Natural killer cell (primary cell): ENCODE data around the gene TNS3. TPM values are rescaled to one million over a fixed set of nuclear protein-coding genes. Genes with fewer than 3 reads are reported as not detected.

Experiments
- ATAC-seq, 3 donors: fragments of 150-1000 bp in 2 of 3; fragments of 200-7000 bp in 1 of 3; cut with Tn5 transposase; 1 replicate in 1 of 3; 2 replicates in 2 of 3; pipeline ENCODE4 v1.10.0; 2021; ENCODE audit warnings: mild to moderate bottlenecking in 2 of 3, moderate library complexity in 2 of 3
- DNase-seq, 2 donors: peaks; one replicate each; pipeline versions ENCODE4 v3.0.0 to v3.0.0-alpha.2; 2013 to 2021; ENCODE audit warnings: mixed read lengths in 1 of 2
- H3K27ac ChIP-seq: one replicate; pipeline ENCODE4 v1.5.1; 2013; ENCODE audit warnings: mild to moderate bottlenecking, low read length
- H3K27me3 ChIP-seq: one replicate; pipeline ENCODE4 v1.6.1; 2013; ENCODE audit warnings: low read length; ENCODE audit not compliant: control insufficient read depth, insufficient read depth
- H3K36me3 ChIP-seq: one replicate; pipeline ENCODE4 v1.6.1; 2013; ENCODE audit warnings: low read length; ENCODE audit not compliant: control insufficient read depth, insufficient read depth
- H3K4me1 ChIP-seq: one replicate; pipeline ENCODE4 v1.6.1; 2013; ENCODE audit warnings: low read length; ENCODE audit not compliant: control insufficient read depth, insufficient read depth
- H3K4me3 ChIP-seq: one replicate; pipeline ENCODE4 v1.5.1; 2013; ENCODE audit warnings: low read length
- H3K9me3 ChIP-seq: one replicate; pipeline ENCODE4 v1.6.1; 2013; ENCODE audit warnings: low read length; ENCODE audit not compliant: control insufficient read depth, insufficient read depth
- H3K27ac Mint-ChIP-seq, 2 donors: one replicate each; pipeline ENCODE4 v1.8.0; 2022; ENCODE audit warnings: mild to moderate bottlenecking in 2 of 2, mixed read lengths in 2 of 2, moderate library complexity in 1 of 2
- H3K27me3 Mint-ChIP-seq, 2 donors: one replicate each; pipeline ENCODE4 v1.8.0; 2022; ENCODE audit warnings: low read depth in 2 of 2, mixed read lengths in 2 of 2
- H3K36me3 Mint-ChIP-seq: one replicate; pipeline ENCODE4 v1.8.0; 2022; ENCODE audit warnings: mixed read lengths
- H3K4me1 Mint-ChIP-seq, 2 donors: one replicate each; pipeline ENCODE4 v1.8.0; 2022; ENCODE audit warnings: mixed read lengths in 2 of 2
- H3K4me3 Mint-ChIP-seq: one replicate; pipeline ENCODE4 v1.8.0; 2022; ENCODE audit warnings: mild to moderate bottlenecking, moderate library complexity, mixed read lengths
- H3K9me3 Mint-ChIP-seq, 2 donors: one replicate each; pipeline ENCODE4 v1.8.0; 2022; ENCODE audit warnings: mixed read lengths in 2 of 2
- CTCF ChIP-seq: fragments of 200-600 bp; IDR thresholded peaks from one replicate; pipeline ENCODE4 v1.8.0; 2022; ENCODE audit warnings: antibody characterized with exemption
- WGBS: methylation state at CpG from one replicate; pipeline ENCODE4 v1.1.7; 2013; ENCODE audit warnings: missing lambda C conversion rate; ENCODE audit not compliant: insufficient coverage; 5-methylcytosine and 5-hydroxymethylcytosine counted together
- intact Hi-C: fragments of 100-400 bp; cut with micrococcal nuclease; formaldehyde crosslinking; loops from one replicate; pipeline ENCODE4 v1.14.2; 2022
- total RNA-seq, 4 donors: library from RNA; stranded (reverse); fragments of 120-200 nt in 1 of 4; gene quantifications; one replicate each; pipeline versions ENCODE4 v1.2.3 to v1.2.4, GENCODE V29; 2013 to 2022

The TNS3 gene
- total RNA-seq, 3 donors from 2014 or later (not counting 1 experiment from before 2014, with no cell fraction given), result 1.6 to 3.5 (median 2.9) TPM

- no peak for TF ChIP-seq CTCF
- Mint-ChIP-seq H3K4me1 (no peaks in the 10 kb centered on the region), H3K4me3 (no peak overlapping the region), H3K9me3 (no peaks in the 10 kb centered on the region), H3K27ac (no peak overlapping the region), H3K27me3 (peaks cover 6 to 7% of the 10 kb centered on the region in 2 donors), H3K36me3 (no peaks in the 10 kb centered on the region)
- DNase-seq, result no peak
- H3K27me3 ChIP-seq, result no peaks in the 10 kb centered on the region
- no peak overlapping the region for H3K4me3 ChIP-seq
- ATAC-seq, result no peak
- H3K4me1 ChIP-seq, result no peaks in the 10 kb centered on the region
- H3K27ac ChIP-seq, result no peak overlapping the region
- intact Hi-C loops, result no loop called here
- no peaks in the 10 kb centered on the region for H3K36me3 ChIP-seq
- WGBS, result 94% methylated on average over 15 of the region's 15 CpGs
- no peaks in the 10 kb centered on the region for H3K9me3 ChIP-seq
These were observed 201.4 kb downstream of the TNS3 start for GRCh38 chr7:47380325-47381133.

- Mint-ChIP-seq H3K36me3 (no peaks in the 10 kb centered on the region), H3K27me3 (peaks cover 6 to 7% of the 10 kb centered on the region in 2 donors), H3K9me3 (no peaks in the 10 kb centered on the region), H3K27ac (no peak overlapping the region), H3K4me3 (no peak overlapping the region), H3K4me1 (no peaks in the 10 kb centered on the region)
- no peaks in the 10 kb centered on the region for H3K27me3 ChIP-seq
- H3K4me3 ChIP-seq, result no peak overlapping the region
- intact Hi-C loops, result no loop called here
- no peaks in the 10 kb centered on the region for H3K9me3 ChIP-seq
- no peak for ATAC-seq
- H3K4me1 ChIP-seq, result no peaks in the 10 kb centered on the region
- no peaks in the 10 kb centered on the region for H3K36me3 ChIP-seq
- TF ChIP-seq CTCF, result no peak
- WGBS, result 91% methylated on average over 20 of the region's 20 CpGs
- no peak overlapping the region for H3K27ac ChIP-seq
- no peak for DNase-seq
These were observed 202.1 kb downstream of the TNS3 start for GRCh38 chr7:47379629-47380324.

- no peak overlapping the region for H3K4me3 Mint-ChIP-seq
- H3K4me1 Mint-ChIP-seq, result no peaks in the 10 kb centered on the region
- H3K36me3 Mint-ChIP-seq, result no peaks in the 10 kb centered on the region
- no peaks in the 10 kb centered on the region for H3K4me1 ChIP-seq
- no peaks in the 10 kb centered on the region for H3K9me3 Mint-ChIP-seq
- TF ChIP-seq CTCF, result no peak
- DNase-seq (no peak), ATAC-seq (no peak)
- intact Hi-C loops, result no loop called here
- H3K27ac Mint-ChIP-seq, result no peak overlapping the region
- H3K27me3 Mint-ChIP-seq, result peaks cover 6 to 7% of the 10 kb centered on the region in 2 donors
- no peaks in the 10 kb centered on the region for H3K27me3 ChIP-seq
- no peak overlapping the region for H3K27ac ChIP-seq
- 91% methylated on average over 10 of the region's 11 CpGs for WGBS
- H3K4me3 ChIP-seq, result no peak overlapping the region
- no peaks in the 10 kb centered on the region for H3K9me3 ChIP-seq
- no peaks in the 10 kb centered on the region for H3K36me3 ChIP-seq
These were observed 203.0 kb downstream of the TNS3 start for GRCh38 chr7:47378728-47379395.
